NCI-H446 (cell line): ENCODE measurements around the gene RNF217.
"Not testable (repeated sequence)": the region's sequence is repeated elsewhere in the genome, so short reads cannot be mapped to it uniquely, and the experiment has no call there.

Experiments
- DNase-seq, 2 experiments: peaks; one replicate each; lab custom pipeline; 2025; lab: John Stamatoyannopoulos, UW

RNF217 gene

GRCh38 chr6:124961777-124962638 lies at the start of gene RNF217:
Gene RNF217 (plus strand): TSS chr6:124962437. CDS start chr6:124962545, 108 bp downstream.
- DNase-seq = peak in 1 of 2 experiments; percentile 52

GRCh38 chr6:124913056-124913455 lies 49.2 kb upstream of the RNF217 start:
- DNase-seq = no peak

GRCh38 chr6:124917769-124918168 lies 44.5 kb upstream of the RNF217 start:
- DNase-seq = no peak

GRCh38 chr6:124919703-124920102 lies 42.5 kb upstream of the RNF217 start:
- DNase-seq = not testable (repeated sequence)

- peak in 1 of 2 experiments; percentile 7 for DNase-seq
Measured at GRCh38 chr6:124924333-124924759, 37.9 kb upstream of the RNF217 start.

- no peak for DNase-seq
Measured at GRCh38 chr6:124926435-124926834, 35.8 kb upstream of the RNF217 start.

GRCh38 chr6:124927806-124928205 lies 34.4 kb upstream of the RNF217 start:
- DNase-seq = no peak

- no peak for DNase-seq
Measured at GRCh38 chr6:124928851-124929250, 33.4 kb upstream of the RNF217 start.

- no peak for DNase-seq
Measured at GRCh38 chr6:124937645-124938044, 24.6 kb upstream of the RNF217 start.

GRCh38 chr6:124941259-124941658 lies 21.0 kb upstream of the RNF217 start:
- DNase-seq = no peak

- DNase-seq = no peak
Measured at GRCh38 chr6:124943658-124944057, 18.6 kb upstream of the RNF217 start.

- no peak for DNase-seq
Measured at GRCh38 chr6:124947971-124948451, 14.2 kb upstream of the RNF217 start.

- no peak for DNase-seq
Measured at GRCh38 chr6:124949706-124950105, 12.5 kb upstream of the RNF217 start.

GRCh38 chr6:124953808-124954207 lies 8.4 kb upstream of the RNF217 start:
- DNase-seq = no peak

GRCh38 chr6:124955108-124955856 lies 7.0 kb upstream of the RNF217 start:
- no peak for DNase-seq

- DNase-seq = no peak
Measured at GRCh38 chr6:124956018-124956417, 6.2 kb upstream of the RNF217 start.

GRCh38 chr6:124958149-124958548 lies 4.1 kb upstream of the RNF217 start:
- no peak for DNase-seq

- DNase-seq = no peak
Measured at GRCh38 chr6:124958759-124959354, 3.4 kb upstream of the RNF217 start.

- no peak for DNase-seq
Measured at GRCh38 chr6:124960757-124961463, 1.3 kb upstream of the RNF217 start.

GRCh38 chr6:124961464-124961776 lies 817 bp upstream of the RNF217 start:
- no peak for DNase-seq

GRCh38 chr6:124962639-124963415 lies 590 bp downstream of the RNF217 start:
- peak in 1 of 2 experiments; percentile 34 for DNase-seq
